ENCODE data around the gene TEC.
A peak's percentile ranks its signal among the peaks of the same experiment; 100 is the strongest.
"Not testable (repeated sequence)": the region's sequence is repeated elsewhere in the genome, so short reads cannot be mapped to it uniquely, and the experiment has no call there.

The TEC gene

GRCh38 chr4:48268956-48269860 lies at the start of gene TEC:
TSS of gene TEC (minus strand) at chr4:48269838. CDS start at chr4:48228614, 41,224 bp downstream.
- peak; percentile 11 to 24 for DNase-seq (ENCODE audit: low read depth in 2 of 2)

GRCh38 chr4:48315728-48316630 lies 46.3 kb upstream of the TEC start:
- peak in 1 of 2 donors; percentile 28 for DNase-seq (ENCODE audit: low read depth in 2 of 2)

DNA sequence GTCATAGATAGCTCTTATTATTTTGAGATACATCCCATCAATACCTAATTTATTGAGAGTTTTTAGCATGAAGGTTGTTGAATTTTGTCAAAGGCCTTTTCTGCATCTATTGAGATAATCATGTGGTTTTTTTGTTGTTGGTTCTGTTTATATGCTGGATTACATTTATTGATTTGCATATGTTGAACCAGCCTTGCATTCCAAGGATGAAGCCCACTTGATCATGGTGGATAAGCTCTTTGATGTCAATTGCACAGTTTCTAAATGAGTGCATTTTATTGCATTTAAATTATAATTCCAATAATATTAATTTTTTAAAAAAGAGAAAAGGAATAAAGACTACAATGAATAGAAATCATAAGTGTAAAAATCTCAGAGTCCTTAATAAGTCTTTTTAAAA lies 45.1 kb upstream of the TEC start:
- DNase-seq (ENCODE audit: low read depth in 2 of 2), result not testable (repeated sequence)

DNA sequence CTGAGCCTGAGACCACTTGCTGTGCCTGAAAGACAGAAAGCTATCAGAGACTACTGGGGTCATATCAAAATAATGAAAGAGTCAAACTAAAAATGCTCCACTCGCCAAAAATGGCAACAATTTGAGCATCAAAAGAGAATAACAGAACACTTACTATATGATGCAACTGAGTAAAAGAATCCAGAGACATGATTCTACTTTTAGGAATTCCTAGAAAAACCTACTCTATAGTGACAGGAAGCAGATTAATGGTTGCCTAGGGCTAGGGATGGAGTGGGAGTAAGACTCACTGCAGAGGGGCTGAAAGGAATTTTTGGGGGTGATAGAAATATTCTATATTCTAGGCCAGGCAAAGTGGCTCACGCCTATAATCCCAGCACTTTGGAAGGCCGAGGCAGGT lies 42.3 kb upstream of the TEC start:
- no peak for DNase-seq (ENCODE audit: low read depth in 2 of 2)

- no peak for DNase-seq (ENCODE audit: low read depth in 2 of 2)
Measured at GRCh38 chr4:48308901-48309300, 39.3 kb upstream of the TEC start.

DNA sequence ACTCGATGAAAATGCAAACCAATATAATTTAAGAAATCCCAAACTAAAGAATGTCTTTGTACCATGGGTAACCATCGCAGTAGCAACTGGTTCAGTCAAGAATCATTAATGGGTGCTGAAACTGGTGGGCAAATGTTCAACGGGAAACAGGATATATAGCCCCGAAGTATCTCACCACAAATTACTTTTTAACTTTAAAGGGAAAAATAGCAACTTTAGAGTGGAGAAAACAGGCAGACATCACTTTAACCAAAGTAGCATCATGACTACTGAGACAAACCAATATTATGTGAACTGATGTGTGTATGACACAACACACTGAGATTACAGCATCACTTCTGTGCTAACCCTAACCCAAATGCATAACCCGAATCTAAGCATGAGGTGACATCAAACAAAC lies 37.9 kb upstream of the TEC start:
- DNase-seq (ENCODE audit: low read depth in 2 of 2), result no peak

GRCh38 chr4:48305508-48305907 lies 35.9 kb upstream of the TEC start:
- no peak for DNase-seq (ENCODE audit: low read depth in 2 of 2)

- DNase-seq (ENCODE audit: low read depth in 2 of 2), result no peak
Measured at GRCh38 chr4:48300004-48300403, 30.4 kb upstream of the TEC start.

- no peak for DNase-seq (ENCODE audit: low read depth in 2 of 2)
Measured at GRCh38 chr4:48299560-48299959, 29.9 kb upstream of the TEC start.

DNA sequence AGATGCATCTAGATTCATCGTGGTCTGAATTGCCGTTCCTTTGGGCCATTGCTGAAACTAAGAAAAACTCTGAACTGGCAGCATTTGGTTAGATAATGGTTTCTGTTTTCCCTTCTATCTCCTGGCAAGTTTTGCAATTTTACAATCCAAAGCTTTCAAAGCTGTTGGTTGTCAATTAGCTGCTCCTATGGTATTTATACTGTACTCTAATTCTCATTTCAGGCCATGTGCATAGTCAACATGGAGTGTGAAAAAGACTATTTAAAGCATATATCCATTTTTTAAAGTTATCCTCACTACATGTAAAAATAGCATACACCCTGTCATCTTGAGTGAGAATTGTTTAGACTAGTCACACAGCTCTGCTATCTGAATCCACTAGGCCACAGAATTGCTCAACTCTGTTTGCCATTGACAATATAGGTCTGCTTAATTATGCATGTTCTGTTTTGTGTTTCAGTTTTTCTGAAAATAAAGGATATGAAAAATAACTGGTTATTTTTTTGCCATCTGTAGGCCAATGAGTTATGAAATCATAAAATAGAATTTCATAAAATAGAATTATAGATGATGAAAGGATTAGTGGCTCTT lies 27.7 kb upstream of the TEC start:
- DNase-seq (ENCODE audit: low read depth in 2 of 2), result no peak

DNA sequence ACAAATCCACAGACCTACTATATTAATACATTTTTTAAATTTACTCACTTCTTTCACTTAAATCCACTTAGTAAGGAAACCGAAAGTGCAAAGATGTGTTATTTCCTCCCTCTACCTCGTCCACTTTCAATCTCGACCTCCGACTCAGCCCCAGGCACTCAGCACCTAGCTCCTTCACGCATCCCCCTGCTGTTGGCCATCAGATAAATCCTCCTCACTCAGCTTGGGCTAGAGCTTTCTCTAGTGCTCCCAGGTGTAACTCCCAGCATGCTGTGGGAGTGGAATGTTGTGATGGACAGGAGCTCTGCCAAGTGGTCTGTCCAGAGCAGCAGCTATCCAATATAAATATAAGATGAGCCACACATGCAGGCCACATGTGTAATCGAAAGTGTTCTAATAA lies 26.7 kb upstream of the TEC start:
- no peak for DNase-seq (ENCODE audit: low read depth in 2 of 2)

DNA sequence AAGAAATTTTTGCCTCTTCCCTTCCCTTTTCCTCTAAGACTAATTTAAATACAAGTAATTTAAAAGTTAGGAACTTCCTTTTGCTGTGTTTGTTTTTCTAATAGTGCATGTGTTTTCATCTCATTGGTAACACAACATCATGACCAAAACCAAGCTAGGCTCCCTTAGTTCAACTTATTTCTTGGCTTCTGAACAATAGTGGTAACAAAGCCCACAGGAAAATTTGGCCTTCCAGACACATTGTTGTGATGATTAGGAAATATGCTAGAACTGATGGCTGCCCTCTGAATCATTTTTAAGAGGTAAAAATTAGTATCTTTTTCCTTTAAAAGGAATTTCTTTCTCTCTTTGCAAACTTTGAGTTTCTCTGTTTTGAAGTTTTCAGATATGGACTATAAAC lies 25.5 kb upstream of the TEC start:
- no peak for DNase-seq (ENCODE audit: low read depth in 2 of 2)

- not testable (repeated sequence) for DNase-seq (ENCODE audit: low read depth in 2 of 2)
Measured at GRCh38 chr4:48292218-48292790, 22.7 kb upstream of the TEC start.

DNA sequence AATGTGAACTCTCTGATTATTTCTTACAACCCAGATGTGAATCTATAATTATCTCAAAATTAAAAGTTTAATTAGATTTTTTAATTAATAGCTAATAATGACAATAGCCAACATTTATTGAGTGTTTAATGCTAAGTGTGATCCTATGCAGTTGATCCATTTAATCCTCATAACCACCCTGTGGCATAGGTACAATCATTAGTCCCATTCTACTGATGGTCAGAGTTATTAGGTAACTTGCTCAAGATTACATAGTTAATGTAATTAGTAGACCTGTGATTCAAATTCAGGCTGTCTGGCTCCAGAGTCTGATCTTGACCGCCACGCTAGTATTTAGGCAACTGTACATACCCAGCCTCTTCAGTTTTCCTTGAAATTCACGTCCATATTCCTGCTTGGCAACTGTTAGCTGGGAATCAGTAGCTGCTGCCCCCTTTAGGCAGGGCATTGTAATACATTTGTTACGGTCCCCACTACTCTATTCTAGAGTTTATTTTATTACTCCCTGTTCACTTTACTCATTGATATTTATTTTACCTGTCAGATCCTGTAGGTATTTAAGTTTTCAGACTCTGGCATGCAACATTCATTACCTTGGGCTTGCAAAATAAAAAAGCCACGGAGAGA lies 20.6 kb upstream of the TEC start:
- DNase-seq (ENCODE audit: low read depth in 2 of 2), result no peak

DNA sequence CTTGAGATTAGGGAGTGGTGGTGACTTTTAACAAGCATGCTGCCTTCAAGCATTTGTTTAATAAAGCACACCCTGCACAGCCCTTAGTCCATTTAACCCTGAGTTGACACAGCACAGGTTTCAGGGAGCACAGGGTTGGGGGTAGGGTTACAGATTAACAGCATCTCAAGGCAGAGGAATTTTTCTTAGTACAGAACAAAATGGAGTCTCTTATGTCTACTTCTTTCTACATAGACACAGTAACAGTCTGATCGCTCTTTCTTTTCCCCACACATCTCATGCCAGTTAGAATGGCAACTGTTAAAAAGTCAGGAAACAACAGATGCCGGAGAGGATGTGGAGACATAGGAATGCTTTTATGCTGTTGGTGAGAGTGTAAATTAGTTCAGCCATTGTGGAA lies 16.4 kb upstream of the TEC start:
- not testable (repeated sequence) for DNase-seq (ENCODE audit: low read depth in 2 of 2)

GRCh38 chr4:48285640-48286039 lies 16.0 kb upstream of the TEC start:
- DNase-seq (ENCODE audit: low read depth in 2 of 2), result not testable (repeated sequence)

DNA sequence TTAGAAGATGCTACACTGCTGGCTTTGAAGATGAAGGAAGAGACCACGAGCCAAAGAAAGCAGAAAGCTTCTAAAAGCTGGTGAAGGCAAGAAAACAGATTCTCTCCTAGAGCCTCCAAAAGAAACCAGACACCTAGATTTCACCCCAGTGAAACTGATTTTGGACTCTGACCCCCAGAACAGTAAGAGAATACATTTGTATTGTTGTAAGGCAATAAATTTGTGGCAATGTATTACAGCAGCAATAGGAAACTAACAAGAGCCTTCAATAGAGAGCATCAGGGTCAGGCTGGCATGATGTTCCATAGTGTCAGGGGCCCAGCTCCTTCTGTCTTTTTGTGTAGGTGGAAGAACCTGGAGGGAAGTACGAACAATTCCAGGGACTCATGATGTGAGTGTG lies 6.0 kb upstream of the TEC start:
- DNase-seq (ENCODE audit: low read depth in 2 of 2), result no peak

- DNase-seq (ENCODE audit: low read depth in 2 of 2), result no peak
Measured at GRCh38 chr4:48275247-48275646, 5.6 kb upstream of the TEC start.

- no peak for DNase-seq (ENCODE audit: low read depth in 2 of 2)
Measured at GRCh38 chr4:48271626-48272025, 2.0 kb upstream of the TEC start.

GRCh38 chr4:48270951-48271473 lies 1.4 kb upstream of the TEC start:
- no peak for DNase-seq (ENCODE audit: low read depth in 2 of 2)

GRCh38 chr4:48270523-48270897 lies 872 bp upstream of the TEC start:
- no peak for DNase-seq (ENCODE audit: low read depth in 2 of 2)
